HepG2 (cell line): Measurements from ENCODE around the gene PRUNE1. TPM values are rescaled to one million over a fixed set of nuclear protein-coding genes. Genes with fewer than 3 reads are reported as not detected.

ENCODE experiments used
- CCDC6 ChIP-seq: sonication (generic); formaldehyde crosslinking; IDR thresholded peaks from 2 replicates; pipeline ENCODE4 v1.8.1; 2022; ENCODE audit warnings: mild to moderate bottlenecking, missing genetic modification reagents, moderate library complexity
- CEBPG ChIP-seq: IDR thresholded peaks from 2 replicates; pipeline ENCODE4 v1.6.1; 2016
- CREM ChIP-seq, 2 experiments: sonication (generic) in 1 of 2; formaldehyde crosslinking in 1 of 2; IDR thresholded peaks; 2 replicates each; pipeline versions ENCODE4 v1.4.0 to v1.6.1; 2016 to 2020; ENCODE audit warnings: antibody characterized with exemption in 1 of 2, mild to moderate bottlenecking in 1 of 2, missing genetic modification reagents in 1 of 2
- DMAP1 ChIP-seq: IDR thresholded peaks from 2 replicates; pipeline ENCODE4 v1.6.1; 2016
- EZH2 ChIP-seq: conservative IDR thresholded peaks from 2 replicates; pipeline ENCODE4 v1.6.1; 2012; ENCODE audit warnings: mild to moderate bottlenecking, low read depth, low read length, moderate library complexity
- MEIS2 ChIP-seq: sonication (generic); formaldehyde crosslinking; IDR thresholded peaks from 2 replicates; pipeline ENCODE4 v1.9.0; 2021; ENCODE audit warnings: mild to moderate bottlenecking, missing genetic modification reagents
- NFE2 ChIP-seq: sonication (generic); formaldehyde crosslinking; IDR thresholded peaks from 2 replicates; pipeline ENCODE4 v1.4.0; 2020; ENCODE audit warnings: missing genetic modification reagents
- NFRKB ChIP-seq: fragments of 450-650 bp; IDR thresholded peaks from 2 replicates; pipeline ENCODE4 v1.6.1; 2017
- POLR2AphosphoS5 ChIP-seq: IDR thresholded peaks from 2 replicates; pipeline ENCODE4 v1.6.1; 2012; ENCODE audit warnings: low read depth, low read length
- POLR2G ChIP-seq: fragments of 200-400 bp; formaldehyde crosslinking; IDR thresholded peaks from 2 replicates; pipeline ENCODE4 v1.6.1; 2018; ENCODE audit warnings: mild to moderate bottlenecking, low read depth, low read length, moderate library complexity
- SETDB1 ChIP-seq: sonication (generic); formaldehyde crosslinking; IDR thresholded peaks from 2 replicates; pipeline ENCODE4 v1.5.1; 2020; ENCODE audit warnings: missing genetic modification reagents, mild to moderate bottlenecking, borderline replicate concordance
- SOX5 ChIP-seq: IDR thresholded peaks from 2 replicates; pipeline ENCODE4 v1.6.1; 2016; ENCODE audit warnings: borderline replicate concordance
- ZNF740 ChIP-seq: sonication (generic); formaldehyde crosslinking; IDR thresholded peaks from 2 replicates; pipeline ENCODE4 v1.4.0; 2020; ENCODE audit warnings: missing genetic modification reagents
- ZNF788 ChIP-seq: sonication (generic); formaldehyde crosslinking; IDR thresholded peaks from 2 replicates; pipeline ENCODE4 v1.5.0; 2020; ENCODE audit warnings: mild to moderate bottlenecking, missing genetic modification reagents, borderline replicate concordance
- polyA plus RNA-seq, 8 experiments: library from polyadenylated mRNA; depleted of rRNA in 3 of 8; stranded (reverse) in 7 of 8; unstranded in 1 of 8; fragments of >200 nt; fragmentation: Illumina TruSeq in 4 of 8; extraction: Trizol in 4 of 8; gene quantifications; 2 replicates each; pipeline versions ENCODE4 v1.2.1 to v1.2.3, GENCODE V29; 2011 to 2016; ENCODE audit warnings: low read depth in 4 of 8, missing spikeins in 1 of 8, mixed read lengths in 1 of 8; ENCODE audit not compliant: insufficient read depth in 1 of 8
- total RNA-seq, 5 experiments: library from RNA; depleted of rRNA; stranded (reverse); fragments of >200 nt; fragmentation: Illumina TruSeq; extraction: Trizol; gene quantifications; 2 replicates each; pipeline ENCODE4 v1.2.3, GENCODE V29; 2016; ENCODE audit warnings: low read depth in 1 of 5
- TF ChIP-seq, protein P1 (sequence below), 2 experiments: IDR thresholded peaks; 2 replicates each; pipeline ENCODE4 v1.6.1; 2011 to 2012; ENCODE audit warnings: low read length in 2 of 2, borderline replicate concordance in 1 of 2, low read depth in 1 of 2, mild to moderate bottlenecking in 1 of 2, moderate library complexity in 1 of 2
- TF ChIP-seq, protein P2 (sequence below): sonication (generic); formaldehyde crosslinking; IDR thresholded peaks from 2 replicates; pipeline ENCODE4 v1.9.0; 2021; ENCODE audit warnings: missing genetic modification reagents, borderline replicate concordance
- TF ChIP-seq, protein P3 (sequence below), 2 experiments: sonication (generic) in 1 of 2; formaldehyde crosslinking in 1 of 2; IDR thresholded peaks; 2 replicates each; pipeline versions ENCODE4 v1.4.0 to v1.6.1; 2018 to 2020; ENCODE audit warnings: missing genetic modification reagents in 2 of 2, borderline replicate concordance in 1 of 2, low read depth in 1 of 2, mild to moderate bottlenecking in 1 of 2, missing biosample characterization in 1 of 2
- TF ChIP-seq, protein P4 (sequence below): IDR thresholded peaks from 2 replicates; pipeline ENCODE4 v1.6.1; 2012; ENCODE audit warnings: low read depth, low read length, improper control_type of control experiment
- TF ChIP-seq, protein P5 (sequence below): sonication (generic); formaldehyde crosslinking; IDR thresholded peaks from 2 replicates; pipeline ENCODE4 v1.5.0; 2020; ENCODE audit warnings: missing genetic modification reagents

The PRUNE1 gene
- total and polyA plus RNA-seq, 2 of the 13 experiments (the other 11 are each of a cell fraction or from before 2014, with no cell fraction given), result 19.0 to 31.9 TPM

DNA sequence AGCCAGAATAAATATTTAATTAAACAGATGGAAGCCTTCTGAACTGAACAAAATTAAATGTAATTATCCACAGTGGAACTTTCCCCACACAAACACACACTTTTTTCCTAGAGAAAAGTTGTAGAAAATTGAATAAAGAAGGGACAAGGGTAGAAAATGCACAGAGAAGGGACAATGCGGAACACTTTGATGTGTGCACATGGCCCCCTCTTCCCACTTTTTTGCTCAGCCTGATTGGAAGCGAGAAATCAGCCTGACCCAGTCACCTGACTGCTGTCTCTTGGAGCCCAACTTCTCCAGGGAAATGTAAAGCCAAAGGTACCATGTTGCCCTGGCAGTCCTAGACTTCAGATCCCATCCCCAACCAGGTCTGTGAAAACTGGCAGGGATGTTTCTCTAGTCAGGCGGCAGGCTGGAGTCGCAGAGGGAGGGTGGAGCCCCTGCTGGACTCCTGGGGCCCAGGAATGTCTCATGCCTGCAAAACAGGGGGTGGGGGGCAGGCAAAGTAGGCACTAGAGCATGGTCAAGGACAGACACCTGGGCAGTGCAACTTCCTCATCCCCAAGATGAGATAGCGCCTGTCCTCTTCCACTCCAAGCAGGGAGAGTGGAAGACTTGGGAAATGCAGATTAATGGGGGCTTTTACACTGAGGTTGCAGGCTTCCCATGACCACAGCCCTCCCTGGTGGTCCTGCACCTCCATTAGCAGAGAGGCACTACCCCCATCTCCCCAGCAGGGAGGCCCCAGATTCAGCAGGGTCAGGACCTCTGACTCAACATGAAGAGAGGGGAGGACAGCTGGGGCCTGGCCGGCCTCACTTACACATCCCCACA, 36.4 kb upstream of the PRUNE1 start (continued):
- TF ChIP-seq, protein P1, sequence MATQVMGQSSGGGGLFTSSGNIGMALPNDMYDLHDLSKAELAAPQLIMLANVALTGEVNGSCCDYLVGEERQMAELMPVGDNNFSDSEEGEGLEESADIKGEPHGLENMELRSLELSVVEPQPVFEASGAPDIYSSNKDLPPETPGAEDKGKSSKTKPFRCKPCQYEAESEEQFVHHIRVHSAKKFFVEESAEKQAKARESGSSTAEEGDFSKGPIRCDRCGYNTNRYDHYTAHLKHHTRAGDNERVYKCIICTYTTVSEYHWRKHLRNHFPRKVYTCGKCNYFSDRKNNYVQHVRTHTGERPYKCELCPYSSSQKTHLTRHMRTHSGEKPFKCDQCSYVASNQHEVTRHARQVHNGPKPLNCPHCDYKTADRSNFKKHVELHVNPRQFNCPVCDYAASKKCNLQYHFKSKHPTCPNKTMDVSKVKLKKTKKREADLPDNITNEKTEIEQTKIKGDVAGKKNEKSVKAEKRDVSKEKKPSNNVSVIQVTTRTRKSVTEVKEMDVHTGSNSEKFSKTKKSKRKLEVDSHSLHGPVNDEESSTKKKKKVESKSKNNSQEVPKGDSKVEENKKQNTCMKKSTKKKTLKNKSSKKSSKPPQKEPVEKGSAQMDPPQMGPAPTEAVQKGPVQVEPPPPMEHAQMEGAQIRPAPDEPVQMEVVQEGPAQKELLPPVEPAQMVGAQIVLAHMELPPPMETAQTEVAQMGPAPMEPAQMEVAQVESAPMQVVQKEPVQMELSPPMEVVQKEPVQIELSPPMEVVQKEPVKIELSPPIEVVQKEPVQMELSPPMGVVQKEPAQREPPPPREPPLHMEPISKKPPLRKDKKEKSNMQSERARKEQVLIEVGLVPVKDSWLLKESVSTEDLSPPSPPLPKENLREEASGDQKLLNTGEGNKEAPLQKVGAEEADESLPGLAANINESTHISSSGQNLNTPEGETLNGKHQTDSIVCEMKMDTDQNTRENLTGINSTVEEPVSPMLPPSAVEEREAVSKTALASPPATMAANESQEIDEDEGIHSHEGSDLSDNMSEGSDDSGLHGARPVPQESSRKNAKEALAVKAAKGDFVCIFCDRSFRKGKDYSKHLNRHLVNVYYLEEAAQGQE (IDR thresholded peaks at IDR 0.05; ENCODE audit: borderline replicate concordance in 1 of 2, low read depth in 1 of 2, low read length in 2 of 2), result no peak
- TF ChIP-seq POLR2G (peak; percentile 72), POLR2AphosphoS5 (peak; percentile 84), DMAP1 (CRISPR knock-in tag) (peak; percentile 34; the same call in 1 of the 2 replicates), EZH2 (no peak), NFRKB (no peak), MEIS2 (CRISPR knock-in tag) (peak; percentile 1; the same call in 1 of the 2 replicates), SETDB1 (CRISPR knock-in tag) (no peak), CEBPG (CRISPR knock-in tag) (0 out of 2 replicates have a peak, but pooled peaks have one; percentile 3), CREM (IDR thresholded peaks at IDR 0.05) (peak; percentile 63), CREM (CRISPR knock-in tag; IDR thresholded peaks at IDR 0.05) (no peak), ZNF788 (CRISPR knock-in tag) (no peak; the same call in 1 of the 2 replicates), CCDC6 (CRISPR knock-in tag) (peak; percentile 79; the same call in 1 of the 2 replicates), SOX5 (no peak), NFE2 (CRISPR knock-in tag) (no peak), ZNF740 (CRISPR knock-in tag) (0 out of 2 replicates have a peak, but pooled peaks have one; percentile 26)
- TF ChIP-seq, protein P2, sequence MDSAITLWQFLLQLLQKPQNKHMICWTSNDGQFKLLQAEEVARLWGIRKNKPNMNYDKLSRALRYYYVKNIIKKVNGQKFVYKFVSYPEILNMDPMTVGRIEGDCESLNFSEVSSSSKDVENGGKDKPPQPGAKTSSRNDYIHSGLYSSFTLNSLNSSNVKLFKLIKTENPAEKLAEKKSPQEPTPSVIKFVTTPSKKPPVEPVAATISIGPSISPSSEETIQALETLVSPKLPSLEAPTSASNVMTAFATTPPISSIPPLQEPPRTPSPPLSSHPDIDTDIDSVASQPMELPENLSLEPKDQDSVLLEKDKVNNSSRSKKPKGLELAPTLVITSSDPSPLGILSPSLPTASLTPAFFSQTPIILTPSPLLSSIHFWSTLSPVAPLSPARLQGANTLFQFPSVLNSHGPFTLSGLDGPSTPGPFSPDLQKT (CRISPR knock-in tag), result no peak
- TF ChIP-seq, protein P3, sequence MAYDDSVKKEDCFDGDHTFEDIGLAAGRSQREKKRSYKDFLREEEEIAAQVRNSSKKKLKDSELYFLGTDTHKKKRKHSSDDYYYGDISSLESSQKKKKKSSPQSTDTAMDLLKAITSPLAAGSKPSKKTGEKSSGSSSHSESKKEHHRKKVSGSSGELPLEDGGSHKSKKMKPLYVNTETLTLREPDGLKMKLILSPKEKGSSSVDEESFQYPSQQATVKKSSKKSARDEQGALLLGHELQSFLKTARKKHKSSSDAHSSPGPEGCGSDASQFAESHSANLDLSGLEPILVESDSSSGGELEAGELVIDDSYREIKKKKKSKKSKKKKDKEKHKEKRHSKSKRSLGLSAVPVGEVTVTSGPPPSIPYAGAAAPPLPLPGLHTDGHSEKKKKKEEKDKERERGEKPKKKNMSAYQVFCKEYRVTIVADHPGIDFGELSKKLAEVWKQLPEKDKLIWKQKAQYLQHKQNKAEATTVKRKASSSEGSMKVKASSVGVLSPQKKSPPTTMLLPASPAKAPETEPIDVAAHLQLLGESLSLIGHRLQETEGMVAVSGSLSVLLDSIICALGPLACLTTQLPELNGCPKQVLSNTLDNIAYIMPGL (CRISPR knock-in tag; IDR thresholded peaks at IDR 0.05; ENCODE audit: borderline replicate concordance in 1 of 2, low read depth in 1 of 2), result no peak; a peak in 2 of 4 replicates
- TF ChIP-seq, protein P4, sequence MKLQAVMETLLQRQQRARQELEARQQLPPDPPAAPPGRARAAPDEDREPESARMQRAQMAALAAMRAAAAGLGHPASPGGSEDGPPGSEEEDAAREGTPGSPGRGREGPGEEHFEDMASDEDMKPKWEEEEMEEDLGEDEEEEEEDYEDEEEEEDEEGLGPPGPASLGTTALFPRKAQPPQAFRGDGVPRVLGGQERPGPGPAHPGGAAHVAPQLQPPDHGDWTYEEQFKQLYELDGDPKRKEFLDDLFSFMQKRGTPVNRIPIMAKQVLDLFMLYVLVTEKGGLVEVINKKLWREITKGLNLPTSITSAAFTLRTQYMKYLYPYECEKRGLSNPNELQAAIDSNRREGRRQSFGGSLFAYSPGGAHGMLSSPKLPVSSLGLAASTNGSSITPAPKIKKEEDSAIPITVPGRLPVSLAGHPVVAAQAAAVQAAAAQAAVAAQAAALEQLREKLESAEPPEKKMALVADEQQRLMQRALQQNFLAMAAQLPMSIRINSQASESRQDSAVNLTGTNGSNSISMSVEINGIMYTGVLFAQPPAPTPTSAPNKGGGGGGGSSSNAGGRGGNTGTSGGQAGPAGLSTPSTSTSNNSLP, result no peak; the same call in 1 of the 2 replicates
- TF ChIP-seq, protein P5, sequence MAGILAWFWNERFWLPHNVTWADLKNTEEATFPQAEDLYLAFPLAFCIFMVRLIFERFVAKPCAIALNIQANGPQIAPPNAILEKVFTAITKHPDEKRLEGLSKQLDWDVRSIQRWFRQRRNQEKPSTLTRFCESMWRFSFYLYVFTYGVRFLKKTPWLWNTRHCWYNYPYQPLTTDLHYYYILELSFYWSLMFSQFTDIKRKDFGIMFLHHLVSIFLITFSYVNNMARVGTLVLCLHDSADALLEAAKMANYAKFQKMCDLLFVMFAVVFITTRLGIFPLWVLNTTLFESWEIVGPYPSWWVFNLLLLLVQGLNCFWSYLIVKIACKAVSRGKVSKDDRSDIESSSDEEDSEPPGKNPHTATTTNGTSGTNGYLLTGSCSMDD (CRISPR knock-in tag), result no peak
